ENCODE data around the gene GPR183.

GPR183 gene

GRCh38 chr13:99322297-99323103, 15.3 kb upstream of the GPR183 start:
- intact Hi-C loops (cut with DNase I; ENCODE audit: low total_unique reads), result no loop called here

GRCh38 chr13:99321709-99322108, 14.5 kb upstream of the GPR183 start:
- no peak for DNase-seq
- H3K4me3 ChIP-seq, result no peak overlapping the region
- H3K27ac ChIP-seq, result peak overlapping the region; percentile 43 to 60
- peaks cover 0 to 11% (median 4%) of the 10 kb centered on the region in 3 donors for H3K36me3 ChIP-seq
- no peaks in the 10 kb centered on the region for H3K27me3 ChIP-seq
- H3K9me3 ChIP-seq, result no peaks in the 10 kb centered on the region
- intact Hi-C loops (cut with DNase I; ENCODE audit: low total_unique reads), result no loop called here
- no peak for TF ChIP-seq CTCF (IDR thresholded peaks at IDR 0.05)
- peaks cover 0 to 36% (median 13%) of the 10 kb centered on the region in 4 donors for H3K4me1 ChIP-seq

More at GRCh38 chr13:99322297-99323103, 15.3 kb upstream of the GPR183 start:
- Histone ChIP-seq H3K36me3 (peaks cover 0 to 11% (median 4%) of the 10 kb centered on the region in 3 donors), H3K4me3 (no peak overlapping the region), H3K4me1 (peaks cover 0 to 36% (median 13%) of the 10 kb centered on the region in 4 donors), H3K27ac (no peak overlapping the region), H3K9me3 (no peaks in the 10 kb centered on the region), H3K27me3 (no peaks in the 10 kb centered on the region)
- no peak for DNase-seq
- no peak for TF ChIP-seq CTCF (IDR thresholded peaks at IDR 0.05)

- no peak overlapping the region for H3K4me3 ChIP-seq
- intact Hi-C loops (cut with DNase I; ENCODE audit: low total_unique reads), result no loop called here
- peaks cover 0 to 11% (median 4%) of the 10 kb centered on the region in 3 donors for H3K36me3 ChIP-seq
- H3K27ac ChIP-seq, result peak overlapping the region; percentile 43 to 60
- H3K9me3 ChIP-seq, result no peaks in the 10 kb centered on the region
- peaks cover 0 to 36% (median 13%) of the 10 kb centered on the region in 4 donors for H3K4me1 ChIP-seq
- TF ChIP-seq CTCF (IDR thresholded peaks at IDR 0.05), result no peak
- no peaks in the 10 kb centered on the region for H3K27me3 ChIP-seq
- no peak for DNase-seq
Measured at GRCh38 chr13:99320693-99321481, 13.7 kb upstream of the GPR183 start.

- intact Hi-C loops (cut with DNase I; ENCODE audit: low total_unique reads), result no loop called here
- H3K27ac ChIP-seq, result no peak overlapping the region
- TF ChIP-seq CTCF (IDR thresholded peaks at IDR 0.05), result no peak
- H3K4me3 ChIP-seq, result no peak overlapping the region
- H3K9me3 ChIP-seq, result no peaks in the 10 kb centered on the region
- peaks cover 0 to 28% (median 7%) of the 10 kb centered on the region in 4 donors for H3K4me1 ChIP-seq
- H3K27me3 ChIP-seq, result no peaks in the 10 kb centered on the region
- no peak for DNase-seq
- peaks cover 0 to 11% (median 4%) of the 10 kb centered on the region in 3 donors for H3K36me3 ChIP-seq
Measured at GRCh38 chr13:99316657-99317256, 9.6 kb upstream of the GPR183 start.

GRCh38 chr13:99316224-99316623, 9.0 kb upstream of the GPR183 start:
- intact Hi-C loops (cut with DNase I; ENCODE audit: low total_unique reads), result no loop called here
- Histone ChIP-seq H3K36me3 (peaks cover 0 to 11% (median 4%) of the 10 kb centered on the region in 3 donors), H3K9me3 (no peaks in the 10 kb centered on the region), H3K4me1 (peaks cover 0 to 28% (median 7%) of the 10 kb centered on the region in 4 donors), H3K27me3 (no peaks in the 10 kb centered on the region), H3K4me3 (no peak overlapping the region), H3K27ac (no peak overlapping the region)
- no peak for DNase-seq
- TF ChIP-seq CTCF (IDR thresholded peaks at IDR 0.05), result no peak
